ENCODE data around the gene SHB.

GRCh38 chr9:37972351-37972848 lies 96.6 kb downstream of the SHB start:
- no peak for TF ChIP-seq CTCF (conservative IDR thresholded peaks at IDR 0.05)
- no peak for TF ChIP-seq EZH2 (IDR thresholded peaks at IDR 0.05; ENCODE audit: low read depth)
